ENCODE data around the gene TRIM65.
"Not testable (repeated sequence)": the region's sequence is repeated elsewhere in the genome, so short reads cannot be mapped to it uniquely, and the experiment has no call there.

GRCh38 chr17:75865404-75866188 lies 31.2 kb downstream of the TRIM65 start:
- TF ChIP-seq CTCF (conservative IDR thresholded peaks at IDR 0.05; ENCODE audit: low read length); EZH2phosphoT487 (IDR thresholded peaks at IDR 0.05; ENCODE audit: borderline replicate concordance, low read depth, low read length): not testable (repeated sequence)
